ENCODE measurements around the gene CD96.

GRCh38 chr3:111590143-111590491 lies 48.1 kb downstream of the CD96 start:
- TF ChIP-seq CTCF (IDR thresholded peaks at IDR 0.05) (no peak), EP300 (IDR thresholded peaks at IDR 0.05) (no peak)

Measured in ovary (tissue), 3 donors.